ENCODE results near the gene ZNF655.

DNA sequence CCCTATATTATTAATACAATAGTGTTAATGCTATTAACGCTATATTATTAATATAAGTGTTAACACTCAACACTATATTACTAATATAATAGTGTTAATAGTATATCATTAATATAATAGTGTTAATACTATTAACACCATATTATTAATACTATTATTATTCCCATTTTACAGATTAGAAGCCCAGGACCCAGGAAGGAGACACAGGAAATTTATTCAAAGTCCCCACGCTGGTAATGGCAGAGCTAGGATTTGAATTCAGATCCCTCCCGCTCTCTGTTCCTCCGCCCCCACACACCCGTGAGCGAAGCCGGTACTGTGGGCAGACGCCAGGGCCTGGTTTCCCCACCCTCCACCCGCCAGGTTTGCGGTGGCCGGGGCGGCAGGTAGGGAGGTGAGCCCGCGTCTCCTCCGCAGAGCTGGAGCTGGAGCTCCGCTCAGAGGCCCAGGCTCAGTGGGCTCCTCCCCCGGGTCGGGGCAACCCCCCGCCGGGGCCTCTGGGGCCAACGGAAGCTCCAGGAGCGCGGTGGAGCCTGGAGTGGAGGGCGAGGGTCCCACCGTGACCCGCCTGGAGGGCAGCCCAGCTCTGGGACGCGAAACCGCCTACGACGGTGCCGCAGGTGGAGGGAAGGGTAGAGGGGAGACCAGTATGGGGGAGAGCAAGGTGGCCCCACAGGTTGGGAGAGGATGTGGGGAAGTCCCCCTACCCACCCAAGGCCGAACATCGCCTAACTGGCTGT is 39.5 kb downstream of the ZNF655 start, which contains the start of gene TMEM225B:
- TF ChIP-seq, protein P1, sequence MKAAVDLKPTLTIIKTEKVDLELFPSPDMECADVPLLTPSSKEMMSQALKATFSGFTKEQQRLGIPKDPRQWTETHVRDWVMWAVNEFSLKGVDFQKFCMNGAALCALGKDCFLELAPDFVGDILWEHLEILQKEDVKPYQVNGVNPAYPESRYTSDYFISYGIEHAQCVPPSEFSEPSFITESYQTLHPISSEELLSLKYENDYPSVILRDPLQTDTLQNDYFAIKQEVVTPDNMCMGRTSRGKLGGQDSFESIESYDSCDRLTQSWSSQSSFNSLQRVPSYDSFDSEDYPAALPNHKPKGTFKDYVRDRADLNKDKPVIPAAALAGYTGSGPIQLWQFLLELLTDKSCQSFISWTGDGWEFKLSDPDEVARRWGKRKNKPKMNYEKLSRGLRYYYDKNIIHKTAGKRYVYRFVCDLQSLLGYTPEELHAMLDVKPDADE (IDR thresholded peaks at IDR 0.05) = no peak
- TF ChIP-seq, protein P2, sequence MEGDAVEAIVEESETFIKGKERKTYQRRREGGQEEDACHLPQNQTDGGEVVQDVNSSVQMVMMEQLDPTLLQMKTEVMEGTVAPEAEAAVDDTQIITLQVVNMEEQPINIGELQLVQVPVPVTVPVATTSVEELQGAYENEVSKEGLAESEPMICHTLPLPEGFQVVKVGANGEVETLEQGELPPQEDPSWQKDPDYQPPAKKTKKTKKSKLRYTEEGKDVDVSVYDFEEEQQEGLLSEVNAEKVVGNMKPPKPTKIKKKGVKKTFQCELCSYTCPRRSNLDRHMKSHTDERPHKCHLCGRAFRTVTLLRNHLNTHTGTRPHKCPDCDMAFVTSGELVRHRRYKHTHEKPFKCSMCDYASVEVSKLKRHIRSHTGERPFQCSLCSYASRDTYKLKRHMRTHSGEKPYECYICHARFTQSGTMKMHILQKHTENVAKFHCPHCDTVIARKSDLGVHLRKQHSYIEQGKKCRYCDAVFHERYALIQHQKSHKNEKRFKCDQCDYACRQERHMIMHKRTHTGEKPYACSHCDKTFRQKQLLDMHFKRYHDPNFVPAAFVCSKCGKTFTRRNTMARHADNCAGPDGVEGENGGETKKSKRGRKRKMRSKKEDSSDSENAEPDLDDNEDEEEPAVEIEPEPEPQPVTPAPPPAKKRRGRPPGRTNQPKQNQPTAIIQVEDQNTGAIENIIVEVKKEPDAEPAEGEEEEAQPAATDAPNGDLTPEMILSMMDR (conservative IDR thresholded peaks at IDR 0.05; ENCODE audit: low read depth in 2 of 2) = no peak
- no peak for TF ChIP-seq EZH2 (IDR thresholded peaks at IDR 0.05; ENCODE audit: low read depth, unreplicated experiment)

Measured in GM23338 (cell line).